Skin of body (tissue), 2 donors: Measurements from ENCODE around the gene C14orf119. TPM values are rescaled to one million over a fixed set of nuclear protein-coding genes. Genes with fewer than 3 reads are reported as not detected.

Experiments
- DNase-seq: peaks from one replicate; lab custom pipeline; 2025; lab: John Stamatoyannopoulos, UW
- total RNA-seq: library from RNA; depleted of rRNA; stranded (reverse); fragments of >200 nt; gene quantifications from one replicate; pipeline ENCODE4 v1.2.3, GENCODE V29; 2014

The C14orf119 gene
- total RNA-seq, 1 donor from 2014 or later, result 30.8 TPM

GRCh38 chr14:23147676-23148075 lies 52.4 kb downstream of the C14orf119 start:
- no peak for DNase-seq

- no peak for DNase-seq
These were observed 53.4 kb downstream of the C14orf119 start for GRCh38 chr14:23148591-23149249.

GRCh38 chr14:23149745-23150144 lies 54.4 kb downstream of the C14orf119 start:
- no peak for DNase-seq

Other genes starting within 250 kb of the C14orf119 start
- 22.9 TPM for gene LRP10, start 223.8 kb upstream of the C14orf119 start, total RNA-seq
- not detected for gene REM2, start 212.3 kb upstream of the C14orf119 start, total RNA-seq
- 50.2 TPM for gene RBM23, start 176.4 kb upstream of the C14orf119 start, total RNA-seq
- gene PRMT5, start 166.1 kb upstream of the C14orf119 start, total RNA-seq, result 39.5 TPM
- 46.3 TPM for gene HAUS4, start 138.4 kb upstream of the C14orf119 start, total RNA-seq
- 44.7 TPM for gene AJUBA, start 113.0 kb upstream of the C14orf119 start, total RNA-seq
- gene C14orf93, start 85.4 kb upstream of the C14orf119 start, total RNA-seq, result 7.7 TPM
- 115 TPM for gene PSMB5, start 60.6 kb upstream of the C14orf119 start, total RNA-seq
- not detected for gene PSMB11, start 53.3 kb upstream of the C14orf119 start, total RNA-seq
- 3.4 TPM for gene CDH24, start 38.0 kb upstream of the C14orf119 start, total RNA-seq
- gene ACIN1, start 369 bp upstream of the C14orf119 start, total RNA-seq, result 93.9 TPM
- not detected for gene CIROP, start 9.5 kb downstream of the C14orf119 start, total RNA-seq
- gene CEBPE, start 23.8 kb downstream of the C14orf119 start, total RNA-seq, result 1.5 TPM
- 27.5 TPM for gene SLC7A8, start 88.2 kb downstream of the C14orf119 start, total RNA-seq
- gene RNF212B, start 142.4 kb downstream of the C14orf119 start, total RNA-seq, result not detected
- gene HOMEZ, start 190.6 kb downstream of the C14orf119 start, total RNA-seq, result 4.0 TPM
- gene PPP1R3E, start 207.4 kb downstream of the C14orf119 start, total RNA-seq, result 6.0 TPM
- 18.7 TPM for gene BCL2L2, start 211.3 kb downstream of the C14orf119 start, total RNA-seq
- 65.8 TPM for gene PABPN1, start 226.0 kb downstream of the C14orf119 start, total RNA-seq